Activated CD8-positive, alpha-beta memory T cell treated with anti-CD3 and anti-CD28 coated beads, Interleukin-2, amount 50 U/mL, for 1 hour (primary cell): ENCODE results near the gene DYRK4.

Source experiments
- DNase-seq: peaks from one replicate; pipeline ENCODE4 v3.0.0-alpha.2; 2020; ENCODE audit errors: extremely low read depth

DYRK4 gene

DNA sequence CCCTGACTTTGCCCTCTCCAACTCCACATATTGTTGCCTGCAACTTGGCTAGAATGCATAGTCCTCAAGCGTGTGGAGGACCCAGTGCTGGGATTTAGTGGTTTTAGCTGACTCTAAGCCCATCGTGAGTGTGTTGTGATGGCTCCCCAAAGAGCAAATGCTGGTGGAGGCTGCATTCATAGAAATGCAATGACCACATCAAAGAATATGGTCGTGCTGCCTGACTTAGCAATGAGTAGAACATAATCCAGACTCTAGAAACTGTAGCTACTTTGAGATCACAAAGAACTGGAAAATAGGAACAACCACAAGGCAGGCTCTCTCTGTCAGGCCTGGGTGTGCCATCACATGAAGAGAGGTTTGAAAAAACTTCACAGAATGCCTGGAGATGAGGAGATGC is 1.3 kb downstream of the DYRK4 start:
- no peak for DNase-seq

DNA sequence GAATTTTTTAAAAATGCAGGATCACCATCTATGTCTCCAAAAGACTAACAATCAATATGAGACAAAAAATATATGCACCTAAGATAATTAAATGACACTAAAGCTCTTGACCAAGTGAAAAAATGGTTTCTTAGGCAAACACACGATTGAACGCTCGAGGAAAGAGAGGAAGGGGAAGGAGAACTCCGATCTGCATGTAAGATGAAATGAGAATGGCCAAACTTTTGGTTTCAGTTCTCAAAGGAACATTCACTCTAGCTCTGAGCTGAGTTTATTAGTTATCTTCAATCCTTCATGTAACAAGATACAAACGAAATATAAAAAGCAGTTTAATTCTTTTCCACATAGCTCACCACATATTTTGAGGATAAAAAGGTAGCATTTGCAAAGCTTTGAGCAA is 2.8 kb downstream of the DYRK4 start:
- no peak for DNase-seq

DNA sequence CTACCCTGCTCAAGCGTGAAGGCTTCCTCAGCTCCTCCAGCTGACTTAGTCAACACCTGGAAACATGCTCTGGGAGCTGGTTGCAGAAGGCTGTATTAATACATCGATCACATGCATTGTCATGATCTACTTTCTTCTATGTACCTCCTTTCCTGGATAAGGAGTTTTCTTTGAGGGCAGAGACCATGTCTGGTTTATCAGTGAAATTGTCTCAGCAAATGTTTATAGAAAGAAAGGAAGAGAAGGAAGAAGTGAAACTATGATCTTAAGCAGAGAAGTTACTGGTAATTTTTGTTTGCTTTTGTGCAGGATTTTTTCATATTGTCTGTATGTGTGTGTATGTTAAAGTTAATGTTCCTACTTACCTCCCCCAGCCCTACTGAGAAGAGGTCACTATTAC is 4.5 kb downstream of the DYRK4 start:
- DNase-seq: no peak

DNA sequence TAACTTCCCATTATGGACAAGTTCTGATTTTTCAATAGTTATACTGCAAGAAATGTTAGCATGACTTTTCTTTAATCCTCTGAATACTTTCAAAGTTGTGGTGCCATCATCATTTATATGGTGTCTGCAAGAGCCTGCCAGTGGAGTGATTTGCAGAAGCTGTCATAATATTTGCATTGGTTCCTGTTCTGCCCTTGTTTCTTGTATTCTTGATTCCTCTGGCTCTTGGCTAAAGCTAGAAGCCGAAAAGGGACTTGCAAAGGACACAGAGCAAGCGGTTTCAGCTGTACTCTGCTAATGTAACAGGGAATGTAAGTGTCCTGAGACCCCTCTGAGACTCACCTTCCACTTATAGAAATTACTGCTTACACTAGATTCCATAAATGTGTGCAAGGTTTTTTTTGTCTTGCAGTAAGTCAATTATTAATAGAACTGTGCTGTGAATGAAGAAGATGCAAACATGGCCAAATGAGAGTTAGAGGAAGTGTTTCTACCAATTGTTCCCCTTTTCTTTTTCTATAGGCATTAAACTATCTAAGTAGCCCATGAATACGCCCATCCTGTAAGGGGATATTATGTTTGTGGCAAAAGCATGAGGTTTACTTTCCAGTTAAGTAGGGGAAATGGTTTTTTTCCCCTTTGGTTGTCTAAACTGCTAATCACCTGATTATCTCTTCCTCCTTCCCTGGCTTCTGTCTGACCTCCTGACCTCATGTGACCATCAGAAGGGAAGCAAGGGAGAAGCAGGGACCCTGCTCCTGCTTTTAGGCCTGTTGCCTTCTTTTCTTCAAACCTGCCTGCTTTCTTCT is 5.3 kb downstream of the DYRK4 start:
- DNase-seq: no peak

DNA sequence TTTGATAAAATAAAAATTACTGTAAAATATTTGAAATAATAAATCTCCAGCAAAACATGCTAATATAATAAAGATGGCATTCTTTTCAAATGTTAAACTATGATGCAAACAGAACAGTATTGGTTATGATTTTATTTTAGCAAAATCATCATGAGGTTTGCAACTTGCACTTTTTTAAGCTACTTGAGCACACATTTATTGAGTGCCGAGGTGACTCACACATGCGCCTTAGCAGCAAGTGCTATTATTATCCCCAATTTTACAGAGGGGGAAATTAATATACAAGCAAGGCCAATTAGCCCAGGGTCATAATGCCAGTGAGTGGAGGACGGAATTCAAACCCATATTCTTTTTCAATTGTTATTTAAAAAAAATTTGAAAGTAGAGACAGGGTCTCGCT is 7.3 kb downstream of the DYRK4 start:
- DNase-seq: no peak

DNA sequence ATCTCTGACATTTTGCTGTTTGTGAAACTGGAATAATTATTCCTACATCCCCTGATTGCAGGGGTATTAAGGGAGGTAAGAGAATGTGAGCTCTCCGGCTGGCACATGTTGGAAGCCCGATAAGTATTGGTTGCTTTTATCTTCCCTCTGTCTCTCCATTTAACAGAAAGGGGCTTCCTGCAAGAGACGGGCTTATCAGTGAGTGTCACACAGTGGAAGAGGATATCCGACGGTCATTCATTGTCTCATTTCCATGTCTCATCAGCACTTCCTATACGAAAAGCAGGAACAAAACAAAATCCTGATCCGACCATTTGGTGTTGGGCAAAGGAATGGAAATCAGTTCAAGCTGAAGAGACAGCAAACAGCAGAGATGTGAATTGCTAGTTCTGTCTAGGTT is 10.7 kb downstream of the DYRK4 start:
- DNase-seq: no peak

DNA sequence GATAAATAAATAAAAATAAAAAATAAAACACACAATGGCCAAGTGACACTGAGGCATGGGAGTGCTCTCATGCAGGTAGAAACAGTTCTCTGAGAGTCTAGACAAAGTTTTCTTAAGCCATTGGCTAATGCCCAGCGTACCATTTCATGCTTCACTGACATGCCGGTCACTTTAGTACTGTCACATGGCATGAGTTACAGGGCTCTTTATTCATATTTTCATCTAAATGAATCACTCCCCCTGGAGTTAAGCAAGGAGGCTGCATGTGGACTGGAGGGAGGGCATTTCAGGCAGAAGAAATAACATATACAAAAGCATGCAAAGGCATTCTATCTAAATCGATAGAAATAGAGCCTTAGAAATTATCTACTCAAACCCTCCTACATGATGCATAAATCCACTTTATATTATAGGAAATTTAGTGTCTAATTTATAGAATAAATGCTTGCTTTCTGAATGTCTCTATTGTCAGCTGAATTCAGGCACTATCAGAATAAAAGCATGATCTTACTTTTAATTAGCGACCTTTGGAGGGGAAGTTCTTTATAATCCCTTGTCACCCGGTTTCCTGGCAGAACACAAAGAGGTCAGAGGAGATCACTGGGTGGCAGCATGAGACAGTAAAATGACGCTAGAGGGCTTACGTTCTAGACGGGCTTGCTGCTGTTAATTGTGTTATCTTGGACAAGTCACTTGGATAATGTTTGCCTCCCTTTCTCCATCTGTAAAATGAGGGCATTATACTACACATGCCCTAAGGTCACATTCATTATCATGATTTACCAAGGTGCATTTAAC is 17.5 kb downstream of the DYRK4 start:
- no peak for DNase-seq

DNA sequence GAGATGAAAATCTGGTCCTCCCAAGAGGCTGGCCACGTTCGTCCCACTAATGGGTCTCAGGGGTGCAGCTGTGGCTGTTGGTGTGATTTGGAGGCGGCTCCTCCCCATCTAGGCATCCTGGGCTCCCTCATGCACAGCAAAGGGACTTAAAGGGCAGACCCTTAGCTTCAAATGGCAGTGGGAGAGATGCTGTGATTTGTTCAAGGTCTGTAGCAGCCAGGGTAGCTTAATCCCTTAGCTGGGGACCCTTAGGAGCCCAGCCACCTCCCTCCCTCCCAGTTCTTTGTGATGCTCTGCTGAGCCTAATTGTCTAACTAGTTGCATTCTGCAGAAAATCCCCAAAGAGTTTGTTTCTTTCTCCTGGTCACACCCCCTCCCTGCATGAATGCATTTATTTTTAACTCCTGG is 18.3 kb downstream of the DYRK4 start:
- DNase-seq: no peak

DNA sequence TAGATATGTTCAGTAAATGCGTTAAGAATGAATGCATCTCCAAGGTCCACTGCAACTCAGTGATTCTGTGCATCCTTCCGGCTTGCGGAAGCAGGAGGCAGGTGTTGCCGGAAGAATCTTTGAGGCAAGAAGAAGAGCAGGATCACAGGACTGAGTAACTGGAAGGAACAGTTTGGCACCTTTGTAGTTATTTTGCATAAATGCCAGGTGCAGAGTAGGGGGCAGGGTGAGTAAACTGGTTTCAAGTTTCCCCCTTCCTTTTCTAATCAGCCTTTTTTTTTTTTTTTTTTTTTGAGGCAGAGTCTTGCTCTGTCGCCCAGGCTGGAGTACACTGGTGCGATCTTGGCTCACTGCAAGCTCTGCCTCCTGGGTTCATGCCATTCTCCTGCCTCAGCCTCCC is 22.3 kb downstream of the DYRK4 start:
- DNase-seq: no peak

DNA sequence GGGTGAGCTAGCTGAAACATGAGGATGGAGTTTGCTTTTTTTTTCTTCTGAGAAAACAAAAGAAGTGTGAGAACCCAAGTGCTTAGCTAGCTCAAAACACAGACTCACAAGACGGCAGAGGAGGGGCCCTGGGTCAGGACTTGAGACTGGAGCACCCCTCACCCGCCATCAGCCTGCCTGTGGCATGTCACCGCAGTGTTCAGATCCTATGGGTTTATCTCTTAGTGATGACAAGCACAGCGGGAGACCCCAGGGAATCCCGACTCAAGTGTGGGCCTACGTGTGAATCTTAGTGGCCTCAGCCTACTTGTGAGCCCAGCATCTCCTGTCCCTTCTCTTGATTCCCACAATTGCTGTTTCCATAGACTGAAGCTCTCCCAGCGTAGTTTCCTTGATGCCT is 22.9 kb downstream of the DYRK4 start:
- DNase-seq: no peak

DNA sequence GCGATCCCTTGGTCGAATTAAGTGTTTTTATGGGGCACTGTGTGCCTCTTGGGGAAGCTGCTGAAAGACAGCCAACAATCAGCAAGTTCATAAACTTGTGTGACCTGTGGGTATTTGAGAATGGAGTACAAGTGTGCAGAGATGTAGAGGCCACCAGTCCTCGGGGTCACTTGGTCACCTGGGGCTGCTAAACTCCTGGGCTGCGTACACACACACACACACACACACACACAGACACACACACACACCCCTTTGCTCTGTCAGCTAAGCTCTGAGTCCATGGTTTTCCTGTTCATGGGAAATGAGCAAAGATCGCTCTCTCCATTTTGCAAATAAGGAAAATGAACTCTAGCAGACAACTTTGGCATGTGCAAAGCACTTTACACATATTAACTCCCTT is 24.5 kb downstream of the DYRK4 start:
- DNase-seq: no peak

DNA sequence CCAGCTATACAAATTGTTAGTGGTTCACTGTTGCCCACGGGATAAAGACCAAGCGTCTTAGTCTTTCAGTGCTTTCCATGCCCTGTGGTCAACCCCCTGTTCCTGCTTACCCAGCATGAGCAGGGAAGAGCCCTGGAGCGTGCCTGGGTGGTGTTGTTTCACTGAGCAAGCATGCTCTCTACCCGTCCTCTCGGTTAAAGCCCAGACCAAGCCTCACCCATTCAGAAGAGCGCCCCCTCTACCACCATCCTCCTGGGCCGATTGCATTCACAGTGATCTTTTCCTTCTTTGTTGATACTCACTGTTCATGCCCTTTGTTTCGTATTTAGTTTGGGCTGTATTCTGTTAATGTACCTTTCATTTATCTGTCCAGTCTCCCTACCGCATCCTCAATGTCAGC is 25.1 kb downstream of the DYRK4 start:
- no peak for DNase-seq

DNA sequence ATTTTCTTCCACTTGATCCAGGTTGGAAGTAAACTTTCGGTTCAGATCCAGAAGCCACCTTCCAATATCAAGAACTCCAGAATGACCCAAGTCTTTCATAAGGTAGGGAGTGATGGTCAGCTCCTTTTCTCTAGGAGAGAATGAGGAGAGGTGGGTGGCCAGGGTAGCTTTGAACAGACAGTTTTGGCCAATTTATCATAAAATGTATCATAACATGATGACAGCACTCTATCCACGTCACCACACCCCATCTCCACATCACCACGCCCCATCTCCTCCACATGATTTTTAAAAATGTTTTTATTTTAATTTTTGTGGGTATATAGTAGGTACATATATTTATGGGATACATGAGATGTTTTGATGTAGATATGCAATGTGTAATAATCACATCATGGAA is 26.9 kb downstream of the DYRK4 start:
- no peak for DNase-seq

DNA sequence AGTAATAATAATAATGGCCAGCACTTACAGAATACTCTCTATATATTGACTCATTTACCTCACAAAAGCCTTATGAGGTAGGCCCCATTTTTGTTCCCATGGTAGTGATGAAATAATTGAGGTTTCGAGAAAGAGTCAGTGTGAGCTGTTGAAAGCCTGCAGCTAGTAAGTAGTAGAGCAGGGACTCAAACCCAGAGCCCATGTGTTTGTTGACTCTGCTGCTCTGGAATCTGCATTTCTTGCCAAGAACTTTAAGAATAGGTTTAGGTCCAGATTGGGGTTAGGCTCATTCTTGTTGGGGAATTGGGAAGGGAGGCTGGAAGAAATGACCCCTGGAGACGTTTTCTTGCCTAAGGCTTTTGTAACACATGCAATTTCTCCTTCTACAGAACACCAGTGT is 27.9 kb downstream of the DYRK4 start:
- DNase-seq: no peak

DNA sequence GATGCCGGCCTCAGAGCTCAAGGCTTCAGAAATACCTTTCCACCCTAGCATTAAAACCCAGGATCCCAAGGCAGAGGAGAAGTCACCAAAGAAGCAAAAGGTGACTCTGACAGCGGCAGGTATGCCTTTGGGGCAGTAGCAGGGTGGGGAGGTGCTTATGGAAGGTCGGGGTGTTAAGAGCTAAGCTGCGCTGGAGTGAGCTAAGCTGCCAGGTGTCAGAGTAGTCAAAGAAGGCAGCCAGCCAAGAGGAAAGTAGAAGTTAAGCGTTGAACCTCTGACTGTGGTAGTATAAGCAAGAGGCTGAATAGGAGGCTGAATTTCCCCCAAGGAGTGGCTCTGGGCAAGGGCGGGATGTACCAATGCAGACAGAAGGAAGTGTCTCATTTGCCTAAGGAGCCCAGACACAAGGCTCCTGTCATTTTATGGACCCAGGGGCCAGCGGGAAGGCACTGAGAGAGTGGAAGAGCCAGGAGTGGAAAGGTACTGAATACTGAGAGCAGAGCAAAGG is 29.2 kb downstream of the DYRK4 start:
- no peak for DNase-seq

DNA sequence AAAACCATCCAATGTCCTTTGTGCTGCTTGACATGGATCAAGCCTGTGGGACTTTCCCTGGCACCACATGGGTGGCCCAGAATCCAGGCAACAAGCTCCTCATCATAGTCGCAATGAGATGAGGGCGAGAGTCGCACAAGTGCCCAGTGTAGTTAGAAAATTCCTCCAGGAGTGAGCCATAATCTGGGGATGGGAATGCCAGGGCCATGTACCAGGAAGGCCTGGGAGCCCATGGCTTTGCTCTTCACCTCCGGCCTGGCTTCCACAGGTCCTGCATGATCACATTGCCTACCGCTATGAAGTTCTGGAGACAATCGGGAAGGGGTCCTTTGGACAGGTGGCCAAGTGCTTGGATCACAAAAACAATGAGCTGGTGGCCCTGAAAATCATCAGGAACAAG is 33.9 kb downstream of the DYRK4 start:
- DNase-seq: no peak

DNA sequence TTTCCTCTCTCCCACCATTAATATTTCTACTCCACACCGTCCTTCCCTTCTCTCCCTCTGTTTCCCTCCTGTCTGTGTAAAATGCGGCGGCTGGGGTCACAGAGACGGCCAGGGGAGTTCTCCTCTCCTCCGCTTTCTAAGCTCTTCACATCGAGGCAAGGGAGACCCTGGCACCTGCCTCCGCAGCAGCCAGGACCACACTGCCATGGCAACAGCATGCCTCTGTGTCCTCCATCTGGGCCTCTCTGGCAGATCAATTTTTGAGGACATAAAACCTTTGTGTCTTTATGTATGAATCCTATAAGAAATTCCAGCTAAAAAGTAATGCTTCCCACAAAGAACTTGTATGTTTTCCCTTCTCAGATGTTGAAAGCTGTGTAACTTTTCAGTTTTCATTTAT is 41.4 kb downstream of the DYRK4 start:
- DNase-seq: no peak

DNA sequence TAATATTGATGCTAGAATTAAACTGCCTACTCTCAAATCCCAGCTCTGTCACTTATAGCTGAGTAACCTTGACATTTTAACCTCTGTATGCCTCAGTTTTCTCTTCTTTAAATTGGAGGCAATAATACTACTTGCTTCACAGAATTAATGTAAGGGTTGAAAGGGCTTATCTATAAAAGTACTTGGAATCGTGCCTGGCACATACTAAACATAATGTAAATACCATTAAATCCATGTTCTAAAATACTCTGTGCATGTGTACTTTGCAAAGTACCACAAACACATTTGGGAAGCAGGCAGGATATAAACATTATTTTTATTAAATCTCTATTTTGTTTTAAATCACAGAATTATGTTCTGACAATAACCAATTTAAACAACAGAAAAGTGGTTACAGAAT is 41.9 kb downstream of the DYRK4 start:
- DNase-seq: no peak

DNA sequence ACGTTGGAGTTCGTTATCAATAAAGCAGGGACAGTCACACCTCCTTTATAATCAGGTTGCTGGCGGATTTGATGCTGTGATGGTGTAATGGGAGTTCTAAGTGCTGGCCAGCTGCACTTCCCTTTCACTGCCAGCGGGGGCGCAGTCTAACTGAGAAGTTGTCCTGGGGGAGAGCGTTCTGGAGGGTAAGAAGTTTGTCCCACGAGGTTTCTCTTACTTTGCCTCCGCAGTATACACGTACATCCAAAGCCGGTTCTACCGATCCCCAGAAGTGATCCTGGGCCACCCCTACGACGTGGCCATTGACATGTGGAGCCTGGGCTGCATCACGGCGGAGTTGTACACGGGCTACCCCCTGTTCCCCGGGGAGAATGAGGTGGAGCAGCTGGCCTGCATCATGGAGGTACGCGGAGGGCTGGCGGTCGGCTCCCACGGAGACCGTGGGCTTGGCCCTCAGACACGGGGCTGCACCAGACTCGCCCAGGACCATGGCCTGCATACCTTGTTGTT is 42.7 kb downstream of the DYRK4 start:
- peak; percentile 50 for DNase-seq

DNA sequence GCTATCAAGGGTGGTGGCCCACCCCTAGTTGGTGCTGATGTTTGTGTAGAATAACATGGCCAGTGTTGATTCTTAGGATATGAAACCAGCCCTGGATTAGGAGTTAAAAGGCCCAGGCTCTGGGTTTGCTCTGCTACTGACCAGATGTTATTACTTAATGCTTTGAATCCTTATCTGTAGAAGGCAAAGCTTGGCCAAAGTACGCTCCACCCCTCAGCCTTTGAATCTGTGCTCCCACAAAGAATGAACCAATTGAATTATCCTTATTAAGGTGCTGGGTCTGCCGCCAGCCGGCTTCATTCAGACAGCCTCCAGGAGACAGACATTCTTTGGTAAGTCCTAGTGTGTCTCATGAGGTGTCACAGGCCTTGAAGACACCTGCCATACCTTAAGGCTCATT is 45.0 kb downstream of the DYRK4 start:
- no peak for DNase-seq

DNA sequence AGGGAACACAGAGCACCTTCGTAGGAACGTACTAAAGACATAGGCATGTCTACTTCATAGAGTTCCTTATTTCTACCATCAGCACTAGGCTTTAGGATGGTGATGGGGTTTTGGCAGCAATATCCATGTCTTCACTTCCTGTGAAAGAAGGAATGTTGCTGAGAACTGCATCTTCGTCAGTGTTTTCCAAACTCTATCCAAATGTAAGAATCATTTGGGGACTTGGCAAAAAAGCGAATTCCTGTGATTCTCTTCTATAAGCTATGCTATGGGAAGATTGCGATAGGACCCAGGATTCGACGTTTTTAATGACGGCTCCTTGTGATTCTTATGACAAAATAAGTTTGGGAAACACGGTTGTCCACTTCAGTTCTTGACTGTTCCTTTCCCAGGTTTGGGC is 47.1 kb downstream of the DYRK4 start:
- DNase-seq: no peak

DNA sequence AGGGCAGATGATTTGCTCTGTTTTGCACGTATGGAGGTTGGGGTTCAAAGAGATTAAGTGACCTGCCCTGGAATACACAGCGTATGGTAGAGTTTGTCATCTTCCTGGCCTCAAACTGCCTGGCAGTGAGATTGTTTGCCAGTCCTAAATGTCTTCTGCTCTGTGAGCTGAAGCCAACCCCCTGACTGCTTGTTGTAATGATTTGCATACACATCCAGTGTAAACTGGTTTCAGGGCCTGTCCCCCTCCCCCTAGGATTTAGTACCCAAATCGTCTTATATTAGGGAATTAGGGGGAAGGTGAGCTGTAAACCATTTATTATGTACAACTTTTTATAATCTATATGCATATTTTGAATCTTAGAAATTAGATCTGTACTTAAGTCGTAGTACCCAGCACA is 48.5 kb downstream of the DYRK4 start:
- DNase-seq: no peak

DNA sequence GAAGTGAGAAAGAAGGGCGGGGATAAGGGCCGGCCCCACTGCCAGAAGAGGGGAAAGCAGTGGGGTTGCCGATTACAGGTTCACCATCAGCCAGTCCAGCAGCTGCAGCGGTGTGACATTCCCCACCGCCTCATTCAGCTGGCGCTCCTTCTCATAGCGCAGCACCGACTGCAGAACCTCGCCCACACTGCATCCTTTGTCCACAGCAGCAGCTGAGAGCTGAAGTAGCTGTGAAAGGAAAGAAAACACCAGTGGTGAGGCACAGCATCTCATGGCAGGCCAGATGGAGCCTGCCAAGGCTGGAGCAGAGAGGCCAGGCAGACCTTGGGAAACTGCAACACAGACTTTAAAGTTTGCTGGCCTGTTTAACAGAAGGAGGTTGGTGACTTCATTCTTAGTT is 53.7 kb downstream of the DYRK4 start:
- DNase-seq: no peak
